Stimulated activated CD8-positive, alpha-beta memory T cell treated with anti-CD3 and anti-CD28 coated beads, Interleukin-4, amount 100 ng/mL, for 4 hours (primary cell): ENCODE results near the gene CD33.
"Not testable (repeated sequence)": the region's sequence is repeated elsewhere in the genome, so short reads cannot be mapped to it uniquely, and the experiment has no call there.

ENCODE experiments used
- DNase-seq, 2 donors: peaks; one replicate each; pipeline ENCODE4 v3.0.0-alpha.2; 2020; ENCODE audit warnings: low read depth in 2 of 2, low spot score in 1 of 2

The CD33 gene

DNA sequence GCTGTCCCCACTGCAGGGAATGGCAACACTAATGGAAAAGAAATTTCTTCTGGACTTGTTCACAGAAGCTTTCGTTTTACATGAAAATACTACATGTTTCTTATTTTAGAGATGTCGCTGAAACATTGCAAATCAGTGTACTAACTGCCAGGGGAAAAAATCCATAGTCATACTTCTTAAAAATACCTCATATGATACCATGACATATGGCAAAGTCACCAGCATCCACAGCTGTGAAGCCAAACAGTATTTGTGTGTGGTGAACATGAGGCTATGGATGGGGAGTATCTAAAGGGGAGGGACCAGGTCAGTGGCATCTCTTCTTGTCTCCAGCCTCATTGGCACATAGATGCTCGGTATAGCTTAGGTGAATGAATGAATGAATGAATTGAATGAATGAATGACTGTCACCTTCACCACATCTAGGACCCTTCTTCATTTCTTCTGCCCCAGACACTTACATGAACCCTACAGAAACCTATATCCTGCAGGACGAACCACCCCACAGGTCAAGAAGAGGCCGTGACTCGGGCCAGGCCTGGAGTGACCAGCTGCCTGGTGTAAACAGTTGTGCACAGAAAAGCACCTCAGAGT, 14.6 kb upstream of the CD33 start:
- no peak for DNase-seq

DNA sequence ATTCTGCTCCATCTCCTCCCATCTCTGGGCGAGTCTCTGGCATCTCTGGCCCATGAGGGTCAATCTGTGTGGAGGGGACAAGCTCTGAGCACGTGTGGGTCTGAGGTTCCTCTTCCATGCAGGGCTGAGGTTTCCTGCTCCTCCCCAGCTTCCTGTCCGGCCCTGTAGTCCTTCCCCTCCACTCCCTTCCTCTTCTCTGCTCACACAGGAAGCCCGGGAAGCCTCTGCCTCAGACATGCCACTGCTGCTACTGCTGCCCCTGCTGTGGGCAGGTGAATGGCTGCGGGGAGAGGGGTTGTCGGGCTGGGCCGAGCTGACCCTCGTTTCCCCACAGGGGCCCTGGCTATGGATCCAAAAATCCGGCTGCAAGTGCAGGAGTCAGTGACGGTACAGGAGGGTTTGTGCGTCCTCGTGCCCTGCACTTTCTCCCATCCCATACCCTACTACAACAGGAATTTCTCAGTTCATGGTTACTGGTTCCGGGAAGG, 14.0 kb upstream of the CD33 start:
- not testable (repeated sequence) for DNase-seq

DNA sequence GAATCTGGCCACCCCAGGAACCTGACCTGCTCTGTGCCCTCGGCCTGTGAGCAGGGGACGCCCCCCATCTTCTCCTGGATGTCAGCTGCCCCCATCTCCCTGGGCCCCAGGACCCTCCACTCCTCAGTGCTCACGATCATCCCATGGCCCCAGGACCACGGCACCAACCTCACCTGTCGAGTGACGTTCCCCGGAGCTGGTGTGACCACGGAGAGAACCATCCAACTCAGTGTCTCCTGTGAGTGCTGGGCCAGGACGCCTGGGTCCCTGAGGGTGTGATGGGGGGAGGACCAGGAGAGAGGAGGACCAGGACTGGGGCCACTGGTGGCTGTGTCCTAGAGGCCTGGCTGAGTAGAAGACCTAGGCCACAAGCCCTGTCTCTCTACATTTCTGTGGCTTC, 13.0 kb upstream of the CD33 start:
- DNase-seq: no peak

DNA sequence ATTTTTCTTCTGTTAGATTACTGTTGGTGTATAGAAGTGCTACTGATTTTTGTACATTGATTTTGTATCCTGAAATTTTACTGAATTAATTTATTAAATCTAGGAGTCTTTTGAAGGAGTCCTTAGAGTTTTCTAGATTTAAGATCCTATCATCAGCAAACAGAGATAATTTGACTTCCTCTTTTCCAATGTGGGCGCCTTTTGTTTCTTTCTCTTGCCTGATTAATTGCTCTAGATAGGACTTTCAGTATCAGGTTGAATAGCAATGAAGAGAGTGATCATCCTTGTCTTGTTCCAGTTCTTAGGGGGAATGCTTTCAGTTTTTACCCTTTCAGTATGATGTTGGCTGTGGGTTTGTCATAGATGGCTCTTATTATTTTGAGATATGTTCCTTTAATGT, 5.6 kb upstream of the CD33 start:
- DNase-seq: no peak

DNA sequence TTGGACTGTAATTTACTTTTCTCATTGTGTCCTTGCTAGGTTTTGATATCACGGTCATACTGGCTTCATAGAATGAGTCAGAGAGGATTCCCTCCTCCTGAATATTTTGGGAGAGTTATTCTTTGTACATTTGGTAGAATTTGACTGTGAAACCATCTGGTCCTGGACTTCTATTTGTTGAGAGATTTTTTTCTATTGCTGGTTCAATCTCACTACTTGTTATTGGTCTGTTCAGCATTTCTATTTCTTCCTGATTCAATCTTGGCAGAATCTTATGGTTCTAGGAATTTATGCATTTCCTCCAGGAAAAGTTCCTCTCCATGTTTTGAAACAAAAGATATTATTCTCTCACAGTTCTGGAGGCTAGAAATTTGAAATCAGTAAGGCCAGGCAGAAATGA, 4.9 kb upstream of the CD33 start:
- DNase-seq: no peak

DNA sequence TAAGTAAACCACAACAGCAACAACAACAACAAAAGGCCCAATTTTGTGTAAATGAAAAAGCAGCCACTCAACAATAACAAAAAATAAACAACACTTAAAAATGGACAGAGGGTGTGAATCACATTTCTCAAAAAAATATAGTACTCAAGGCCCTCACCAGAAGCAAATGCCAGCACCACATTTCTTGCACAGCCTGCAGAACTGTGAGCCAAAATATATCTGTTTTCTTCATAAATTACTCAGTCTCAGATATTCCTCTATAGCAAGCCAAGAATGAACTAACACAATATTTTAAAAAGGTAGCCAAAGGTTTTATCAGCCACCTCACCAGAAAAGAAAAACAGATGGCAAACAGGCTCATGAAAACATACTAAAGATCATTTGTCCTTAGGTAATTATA, 3.9 kb upstream of the CD33 start:
- no peak for DNase-seq

DNA sequence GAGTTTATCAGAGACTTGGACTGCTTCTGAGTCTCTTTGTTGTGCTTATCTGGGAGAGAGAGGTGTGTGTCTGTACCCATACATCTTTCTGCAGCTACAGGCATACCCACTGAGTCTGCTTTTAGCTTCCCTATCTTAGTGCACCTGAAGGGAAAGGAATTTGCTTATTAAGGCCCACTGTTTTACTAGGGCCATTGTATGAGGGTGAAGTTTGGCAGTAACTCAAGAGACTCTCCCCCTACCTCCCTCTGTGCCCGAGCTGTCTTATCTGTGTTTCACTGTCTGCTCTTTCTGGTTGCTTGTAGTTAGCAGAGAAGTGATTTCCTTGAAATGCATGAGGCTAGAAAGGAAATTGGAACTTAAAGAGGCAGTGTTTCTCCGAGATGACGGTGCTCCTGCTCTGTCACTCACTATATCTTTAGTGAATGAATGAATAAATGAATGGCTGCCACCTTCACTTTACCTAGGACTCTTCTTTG, 678 bp upstream of the CD33 start:
- DNase-seq: no peak

DNA sequence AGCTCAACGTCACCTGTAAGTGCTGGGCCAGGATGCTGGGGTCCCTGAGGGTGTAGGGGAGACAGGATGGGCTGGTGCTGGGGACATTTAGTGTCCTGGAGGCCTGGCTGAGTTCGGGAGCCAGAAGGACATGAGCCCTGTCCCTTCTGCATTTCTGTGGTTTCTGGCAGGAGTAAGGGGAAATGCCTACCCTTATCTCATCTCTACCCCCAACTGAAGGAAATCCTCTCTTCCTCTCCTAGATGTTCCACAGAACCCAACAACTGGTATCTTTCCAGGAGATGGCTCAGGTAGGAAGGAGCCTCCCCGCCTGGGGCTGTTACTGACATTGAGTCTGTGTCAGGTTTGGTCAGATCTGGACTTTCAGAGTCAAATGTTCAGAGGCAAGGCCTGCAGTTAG, 1.2 kb downstream of the CD33 start:
- no peak for DNase-seq

DNA sequence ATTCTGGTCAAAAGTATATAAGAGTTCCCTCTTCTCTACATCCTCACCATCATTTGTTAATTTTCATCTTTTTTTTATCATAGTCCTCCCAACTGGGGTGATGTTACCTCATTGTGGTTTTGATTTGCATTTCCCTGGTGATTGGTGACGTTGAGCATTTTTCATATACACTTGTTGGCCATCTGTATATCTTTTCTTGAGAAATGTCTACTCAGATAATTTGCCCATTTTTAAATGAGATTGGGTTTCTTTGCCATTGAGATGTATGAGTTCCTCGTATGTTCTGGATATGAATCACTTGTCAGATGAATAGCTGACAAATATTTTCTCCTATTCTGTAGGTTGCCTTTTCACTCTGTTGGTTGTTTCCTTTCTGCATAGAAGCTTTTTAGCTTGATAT, 2.4 kb downstream of the CD33 start:
- no peak for DNase-seq

DNA sequence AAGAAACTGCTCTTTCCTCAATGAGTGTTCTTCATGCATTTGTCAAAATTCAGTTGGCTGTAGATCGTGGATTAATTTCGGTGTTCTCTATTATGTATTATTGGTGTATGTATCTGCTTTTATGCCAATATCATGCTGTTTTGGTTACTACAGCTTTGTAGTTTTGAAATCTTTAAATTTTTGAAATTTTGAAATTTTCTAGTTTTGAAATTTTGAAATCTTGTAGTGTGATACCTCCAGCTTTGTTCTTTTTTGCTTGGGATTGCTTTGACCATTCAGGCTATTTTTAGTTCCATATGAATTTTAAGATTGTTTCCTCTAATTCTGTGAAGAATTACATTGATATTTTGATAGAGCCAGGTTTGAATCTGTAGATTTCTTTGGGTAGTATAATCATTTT, 3.1 kb downstream of the CD33 start:
- DNase-seq: no peak

DNA sequence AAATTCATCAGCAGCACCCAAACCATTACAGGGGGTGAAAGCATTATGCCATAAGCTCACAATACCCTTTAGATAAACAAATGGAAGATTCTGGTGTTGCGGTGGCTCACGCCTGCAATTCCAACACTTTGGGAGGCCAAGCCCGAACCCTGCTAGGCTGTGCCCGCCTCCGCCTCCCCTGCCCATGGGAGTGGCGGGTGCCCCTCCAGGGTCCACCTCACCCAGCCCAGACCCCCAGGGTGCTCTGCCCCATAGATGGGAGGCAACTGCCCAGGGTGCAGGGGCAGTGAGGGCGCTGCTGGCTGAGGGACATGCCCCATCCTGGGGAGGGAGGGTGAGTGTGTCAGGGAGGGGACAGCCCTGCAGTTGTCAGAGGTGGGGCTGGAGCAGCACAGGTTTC, 16.0 kb downstream of the CD33 start:
- no peak for DNase-seq

DNA sequence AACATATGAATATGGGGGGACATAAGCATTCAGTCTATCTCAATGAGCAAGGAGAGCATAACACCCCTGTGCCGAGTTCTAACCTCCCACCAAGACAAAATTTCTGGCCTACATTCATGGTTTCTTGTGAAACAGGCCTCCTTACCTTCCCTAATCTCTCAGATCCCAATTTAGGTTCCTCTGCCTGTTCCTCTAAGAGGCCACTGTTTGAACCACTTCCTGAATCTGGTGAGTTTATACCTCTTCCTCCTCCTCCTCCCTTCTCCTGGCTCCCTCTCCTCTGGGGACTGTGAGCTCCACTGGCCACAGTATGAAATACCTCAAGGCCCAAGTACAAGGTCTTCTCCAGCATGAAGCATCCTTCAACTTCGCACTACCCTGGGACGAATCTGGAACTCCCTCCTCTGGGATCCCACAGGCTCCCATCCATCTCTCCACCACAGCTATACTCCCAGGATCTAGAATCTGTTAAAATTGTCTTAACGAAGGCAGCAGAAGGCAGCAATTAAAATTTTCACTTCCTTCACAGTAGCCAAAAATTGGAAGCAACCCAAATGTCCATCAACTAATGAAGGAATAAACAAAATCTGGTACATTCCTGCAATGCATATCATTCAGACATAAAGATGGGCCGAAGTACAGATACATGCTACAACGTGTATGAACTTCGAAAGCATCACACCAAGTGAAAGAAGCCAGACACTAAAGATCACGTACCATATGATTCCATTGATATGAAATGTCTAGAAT, 18.2 kb downstream of the CD33 start:
- DNase-seq: no peak

DNA sequence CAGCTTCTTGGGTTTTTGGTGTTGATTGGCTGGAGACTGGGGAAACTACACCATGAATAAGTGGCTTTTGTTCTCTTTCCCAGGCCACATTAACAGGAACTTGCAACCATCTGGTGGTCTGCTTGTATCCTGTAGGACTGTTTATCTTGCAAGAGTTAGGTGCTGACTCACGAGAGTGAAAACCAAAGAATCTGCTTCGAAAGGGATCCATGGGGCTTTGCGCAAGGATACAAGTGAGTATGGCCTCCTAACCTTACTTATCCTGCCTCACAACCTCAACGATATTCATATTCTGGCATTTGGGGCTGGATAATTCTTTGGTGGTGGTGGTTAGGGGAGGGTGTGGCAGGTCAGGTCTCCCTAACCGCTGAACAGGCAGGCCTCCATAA, 21.3 kb downstream of the CD33 start:
- no peak for DNase-seq

DNA sequence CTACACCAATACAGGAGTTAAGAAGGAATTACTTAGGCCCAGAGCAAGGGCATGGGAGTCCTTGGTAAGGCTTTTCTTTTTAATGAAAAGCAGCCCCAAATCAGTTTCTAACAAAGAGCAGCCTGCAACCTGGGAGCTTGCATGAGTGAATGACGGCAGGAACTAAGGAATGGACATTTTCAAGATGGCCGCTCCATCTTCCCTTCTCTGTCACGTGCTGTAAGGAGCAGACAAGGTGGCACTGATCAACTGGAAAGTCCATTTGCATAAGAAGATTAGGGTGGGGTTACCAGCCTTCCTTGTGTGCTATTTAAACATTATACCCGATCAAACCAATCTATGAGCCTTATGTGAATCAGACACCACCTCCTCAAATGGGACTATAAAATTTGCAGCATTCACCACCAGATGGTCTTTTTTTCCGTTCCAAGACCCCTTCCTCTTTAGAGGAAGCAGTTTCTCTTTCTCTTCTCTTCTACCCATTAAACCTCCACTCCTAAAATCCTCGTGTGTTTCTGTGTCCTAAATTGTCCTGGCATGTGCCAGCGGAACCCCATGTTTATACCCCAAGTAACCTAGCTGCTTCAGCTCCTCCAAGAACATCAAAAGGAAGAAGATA, 23.2 kb downstream of the CD33 start:
- DNase-seq: no peak

DNA sequence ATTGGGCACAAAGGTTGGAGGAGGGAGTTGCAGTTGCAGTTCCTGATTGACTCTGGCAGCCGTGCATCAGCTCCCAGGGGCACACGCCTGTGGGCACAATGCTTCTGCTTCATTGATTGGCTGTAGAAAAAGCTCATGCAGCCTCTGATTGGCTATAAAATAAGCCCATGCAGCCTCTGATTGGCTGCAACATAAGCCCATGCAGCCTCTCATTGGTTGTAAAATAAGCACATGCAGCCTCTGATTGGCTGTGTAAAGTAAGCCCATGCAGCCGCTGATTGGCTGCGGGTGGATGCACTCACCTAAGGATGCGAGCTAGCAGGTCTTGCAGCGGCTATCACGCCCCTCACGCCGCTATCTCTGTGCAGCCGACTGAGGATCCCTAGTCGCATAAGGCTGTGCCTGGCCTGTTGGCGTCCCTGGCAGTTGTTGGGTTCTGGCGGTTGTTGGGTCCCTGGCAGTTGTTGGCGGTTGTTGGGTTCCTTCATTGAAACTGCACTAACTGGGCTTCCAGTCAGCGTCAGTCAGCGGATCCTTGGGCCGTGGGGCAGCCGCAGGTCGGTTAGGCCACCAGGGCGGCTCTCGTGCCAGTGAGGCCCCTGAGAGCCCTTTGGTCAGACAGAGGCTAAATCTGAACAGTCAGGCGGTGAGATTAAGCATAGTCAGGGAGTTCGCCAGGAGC, 26.0 kb downstream of the CD33 start, which contains the start of gene SIGLECL1:
Gene SIGLECL1 (plus strand): TSS at position 295 of the 682 bp plus-strand sequence. CDS start 12,993 bp downstream, outside the sequence.
- DNase-seq: no peak

DNA sequence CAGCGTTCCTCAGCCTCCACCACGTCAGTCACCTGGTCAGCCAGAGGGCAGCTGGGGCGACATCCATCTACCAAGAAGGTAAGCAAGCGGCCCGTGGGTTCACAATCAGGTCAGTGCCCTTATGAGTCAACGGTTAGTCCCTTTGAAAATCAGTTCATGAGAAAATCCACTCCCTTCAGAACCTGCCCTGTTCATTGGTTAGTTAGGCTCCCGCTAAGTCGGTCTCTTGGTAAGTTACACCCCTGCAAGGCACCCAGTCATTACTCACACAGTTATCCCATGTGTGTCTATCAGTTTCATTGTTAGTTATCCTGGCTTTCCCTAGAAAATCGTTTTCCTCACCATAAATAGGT, 26.6 kb downstream of the CD33 start:
- no peak for DNase-seq

DNA sequence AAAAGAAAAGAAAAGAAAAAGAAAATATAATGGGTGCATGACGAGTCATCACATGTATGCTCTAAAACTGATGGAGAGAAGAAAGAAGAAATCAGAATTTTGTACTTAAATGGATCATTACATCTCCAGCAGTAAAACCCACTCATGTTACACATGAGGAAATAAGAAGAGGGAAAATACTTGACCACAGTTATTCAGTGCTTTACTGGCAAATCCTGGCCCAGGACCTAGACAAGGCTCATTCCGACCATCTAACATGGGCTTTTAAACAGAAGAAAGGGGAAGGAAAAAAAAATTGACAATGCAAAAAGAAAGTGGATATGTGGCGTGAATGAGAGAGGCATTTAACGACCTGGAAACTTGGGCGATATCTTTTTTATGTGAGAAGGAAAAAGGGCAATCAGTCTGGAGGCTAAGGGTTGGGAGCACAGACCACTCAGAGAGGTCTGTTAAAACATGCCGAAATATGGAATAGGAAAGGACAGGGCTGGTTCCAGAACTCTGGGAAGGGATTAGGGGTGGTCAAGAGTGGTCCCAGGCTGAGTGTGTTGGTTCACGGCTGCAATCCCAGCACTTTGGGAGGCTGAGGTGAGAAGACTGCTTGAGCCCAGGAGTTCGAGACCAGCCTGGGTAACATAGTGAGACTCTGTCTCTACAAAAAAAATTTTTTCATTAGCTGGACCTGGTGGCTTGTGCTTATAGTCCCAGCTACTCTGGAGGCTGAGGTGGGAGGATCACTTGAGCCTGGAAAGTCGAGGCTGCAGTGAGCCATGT, 27.6 kb downstream of the CD33 start:
- no peak for DNase-seq

DNA sequence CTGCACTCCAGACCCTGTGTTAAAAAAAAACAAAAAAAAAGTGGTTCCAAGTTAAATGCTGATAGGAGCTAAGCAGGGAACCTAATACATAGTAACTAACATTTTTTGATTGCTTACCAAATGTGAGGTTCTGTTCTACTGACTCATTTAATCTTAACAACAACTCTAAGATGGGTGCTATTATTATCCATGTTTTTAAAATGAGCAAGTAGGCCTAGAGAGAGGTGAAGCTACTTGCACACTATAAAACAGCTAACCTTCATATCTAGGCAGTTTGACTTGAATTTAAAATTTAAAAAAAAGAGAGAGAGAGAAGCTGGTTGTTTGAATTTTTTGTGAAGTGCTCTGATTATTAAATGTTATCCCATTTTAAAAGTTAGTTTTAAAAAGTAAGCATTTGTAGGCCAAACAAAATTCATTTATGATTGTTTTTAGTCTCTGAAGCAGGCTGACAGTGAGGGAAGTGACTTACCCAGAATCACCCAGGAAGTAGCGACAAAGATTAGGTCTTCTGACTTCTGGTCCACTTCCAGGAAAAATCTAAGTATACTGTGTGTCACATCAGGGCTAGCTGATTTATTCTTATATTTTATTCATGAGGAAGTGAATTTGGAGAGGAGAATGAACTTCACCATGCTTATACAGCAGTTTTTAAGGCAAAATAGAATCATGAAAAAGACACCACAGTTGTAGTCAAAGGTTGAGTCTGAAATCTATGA, 28.4 kb downstream of the CD33 start:
- no peak for DNase-seq

DNA sequence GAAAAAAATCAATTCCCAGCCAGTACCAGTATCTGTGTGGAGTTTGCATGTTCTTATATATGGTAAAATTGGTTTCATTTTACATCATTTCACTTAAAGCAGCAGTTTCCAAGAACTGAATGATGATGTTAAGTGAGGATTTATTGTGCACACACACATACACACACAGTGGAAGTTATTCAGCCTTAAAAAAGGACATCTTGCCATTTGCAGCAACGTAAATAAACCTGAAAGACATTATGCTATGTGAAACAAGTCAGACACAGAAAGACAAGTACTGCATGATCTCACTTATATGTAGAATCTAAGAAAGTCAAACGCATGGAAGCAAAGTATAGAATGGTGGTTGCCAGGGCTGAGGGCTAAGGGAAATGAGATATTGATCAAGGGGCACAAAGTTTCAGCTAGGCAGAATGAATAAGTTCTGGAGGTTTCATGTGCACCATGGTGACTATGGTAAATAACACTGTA, 31.3 kb downstream of the CD33 start:
- no peak for DNase-seq

DNA sequence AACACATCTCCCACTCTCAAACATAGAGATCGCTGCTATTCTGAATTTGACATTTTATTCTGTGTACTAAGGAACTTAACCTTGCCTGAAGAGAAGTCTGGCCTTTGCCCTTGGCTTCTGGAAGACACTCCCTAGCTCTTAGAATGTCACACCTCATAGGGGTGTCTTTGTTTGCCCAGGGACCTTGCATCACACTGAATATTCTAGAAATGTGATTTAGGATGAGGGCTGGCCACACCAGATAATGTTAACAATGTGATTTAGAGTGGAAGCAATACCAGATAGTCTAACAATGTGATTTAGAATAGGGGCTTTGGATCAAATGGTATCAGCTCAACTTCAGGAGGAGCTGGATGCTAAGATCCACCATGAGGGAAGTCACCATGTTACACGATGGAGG, 32.6 kb downstream of the CD33 start:
- no peak for DNase-seq
